K562 (cell line): Measurements from ENCODE around the gene BAD. TPM values are rescaled to one million over a fixed set of nuclear protein-coding genes. Genes with fewer than 3 reads are reported as not detected.

Source experiments
- CEBPB ChIP-seq: fragments of 450-650 bp; IDR thresholded peaks from 2 replicates; pipeline ENCODE4 v1.6.1; 2016; ENCODE audit warnings: missing genetic modification characterization, missing compliant biosample characterization
- CHAMP1 ChIP-seq: fragments of 450-650 bp; IDR thresholded peaks from 2 replicates; pipeline ENCODE4 v1.6.1; 2016; ENCODE audit warnings: mild to moderate bottlenecking
- CREBBP ChIP-seq: IDR thresholded peaks from one replicate; pipeline ENCODE4 v1.6.1; 2012; ENCODE audit warnings: low read depth, mild to moderate bottlenecking, control low read depth, inconsistent platforms, low read length
- FOXA3 ChIP-seq, 2 experiments: fragments of 450-650 bp in 1 of 2; sonication (generic) in 1 of 2; formaldehyde crosslinking; IDR thresholded peaks in 1 of 2; conservative IDR thresholded peaks in 1 of 2; 2 replicates each; pipeline versions ENCODE4 v1.4.0 to v1.8.0; 2020 to 2022; ENCODE audit warnings: mild to moderate bottlenecking in 2 of 2, missing genetic modification reagents in 1 of 2
- FOXJ2 ChIP-seq: fragments of 200-800 bp; sonication (Bioruptor generic); IDR thresholded peaks from 2 replicates; pipeline ENCODE4 v1.6.1; 2016; ENCODE audit warnings: missing genetic modification characterization, missing compliant biosample characterization
- HDAC3 ChIP-seq: fragments of 450-650 bp; IDR thresholded peaks from 2 replicates; pipeline ENCODE4 v1.6.1; 2018; ENCODE audit warnings: borderline replicate concordance, mild to moderate bottlenecking, moderate library complexity; ENCODE audit not compliant: partially characterized antibody
- HMG20A ChIP-seq: fragments of 450-650 bp; formaldehyde crosslinking; conservative IDR thresholded peaks from 2 replicates; pipeline ENCODE4 v1.4.0; 2020; ENCODE audit warnings: mild to moderate bottlenecking, mixed read lengths
- KDM5B ChIP-seq: fragments of 200-600 bp; sonication (generic); IDR thresholded peaks from 2 replicates; pipeline ENCODE4 v1.6.1; 2012; ENCODE audit warnings: low read depth, mild to moderate bottlenecking, moderate library complexity, low read length, control low read depth, inconsistent platforms; ENCODE audit not compliant: insufficient replicate concordance
- MEIS2 ChIP-seq: fragments of 450-650 bp; IDR thresholded peaks from 2 replicates; pipeline ENCODE4 v1.6.1; 2014; ENCODE audit warnings: mild to moderate bottlenecking; ENCODE audit not compliant: partially characterized antibody
- MYNN ChIP-seq, 2 experiments: sonication (generic); formaldehyde crosslinking in 1 of 2; IDR thresholded peaks; 2 replicates each; pipeline versions ENCODE4 v1.5.0 to v1.6.1; 2016 to 2020; ENCODE audit warnings: antibody characterized with exemption in 1 of 2, missing genetic modification reagents in 1 of 2
- NCOA4 ChIP-seq: fragments of 450-650 bp; IDR thresholded peaks from 2 replicates; pipeline ENCODE4 v1.6.1; 2018; ENCODE audit warnings: mild to moderate bottlenecking; ENCODE audit not compliant: partially characterized antibody
- NFE2L1 ChIP-seq: fragments of 450-650 bp; IDR thresholded peaks from 2 replicates; pipeline ENCODE4 v1.6.1; 2016; ENCODE audit warnings: missing genetic modification characterization, low read depth, mild to moderate bottlenecking, missing compliant biosample characterization, moderate library complexity, borderline replicate concordance
- NR3C1 ChIP-seq: sonication (generic); formaldehyde crosslinking; IDR thresholded peaks from 2 replicates; pipeline ENCODE4 v1.8.1; 2022; ENCODE audit warnings: missing genetic modification reagents
- PHF21A ChIP-seq: fragments of 450-650 bp; IDR thresholded peaks from 2 replicates; pipeline ENCODE4 v1.6.1; 2017; ENCODE audit warnings: low read depth, borderline replicate concordance
- POLR3A ChIP-seq: IDR thresholded peaks from 2 replicates; pipeline ENCODE4 v1.6.1; 2011; ENCODE audit warnings: borderline replicate concordance, mild to moderate bottlenecking, moderate library complexity; ENCODE audit not compliant: insufficient read length, insufficient read depth; ENCODE audit errors: extremely low read depth
- RB1 ChIP-seq: fragments of 450-650 bp; IDR thresholded peaks from 2 replicates; pipeline ENCODE4 v1.6.1; 2017; ENCODE audit warnings: low read depth, mild to moderate bottlenecking
- RBM14 ChIP-seq: fragments of 200-400 bp; formaldehyde crosslinking; IDR thresholded peaks from 2 replicates; pipeline ENCODE4 v1.6.1; 2018; ENCODE audit warnings: low read depth, mild to moderate bottlenecking, low read length, moderate library complexity, borderline replicate concordance; ENCODE audit not compliant: insufficient read depth
- RBM15 ChIP-seq: fragments of 200-400 bp; formaldehyde crosslinking; IDR thresholded peaks from 2 replicates; pipeline ENCODE4 v1.6.1; 2018; ENCODE audit warnings: mild to moderate bottlenecking, low read length, moderate library complexity; ENCODE audit not compliant: insufficient read depth
- RBM34 ChIP-seq: fragments of 200-400 bp; formaldehyde crosslinking; IDR thresholded peaks from 2 replicates; pipeline ENCODE4 v1.6.1; 2018; ENCODE audit warnings: low read length, borderline replicate concordance; ENCODE audit not compliant: insufficient read depth
- RFX7 ChIP-seq: fragments of 250-450 bp; sonication (Bioruptor Pico); IDR thresholded peaks from 2 replicates; pipeline ENCODE4 v1.5.1; 2021; ENCODE audit warnings: mild to moderate bottlenecking
- SNIP1 ChIP-seq: fragments of 450-650 bp; IDR thresholded peaks from 2 replicates; pipeline ENCODE4 v1.7.1; 2017; ENCODE audit warnings: low read depth, mild to moderate bottlenecking
- ZNF140 ChIP-seq: fragments of 250-450 bp; sonication (Bioruptor Pico); IDR thresholded peaks from 2 replicates; pipeline ENCODE4 v1.8.0; 2021; ENCODE audit warnings: moderate library complexity, mild to moderate bottlenecking, inconsistent platforms
- ZNF23 ChIP-seq: fragments of 250-450 bp; sonication (Bioruptor Pico); IDR thresholded peaks from 2 replicates; pipeline ENCODE4 v1.4.0; 2020; ENCODE audit warnings: mild to moderate bottlenecking
- ZNF778 ChIP-seq: fragments of 450-650 bp; formaldehyde crosslinking; IDR thresholded peaks from 2 replicates; pipeline ENCODE4 v1.4.0; 2020; ENCODE audit warnings: mild to moderate bottlenecking, moderate library complexity
- polyA plus RNA-seq, 8 experiments: library from polyadenylated mRNA; depleted of rRNA in 4 of 8; stranded (reverse) in 5 of 8; unstranded in 3 of 8; fragments of >200 nt; fragmentation: Nextera tagmentation in 2 of 8; fragmentation: Illumina TruSeq in 1 of 8; extraction: Ambion mirVana in 2 of 8; extraction: Trizol in 1 of 8; gene quantifications; 2 replicates each; pipeline versions ENCODE4 v1.2.1 to v1.2.3, GENCODE V29; 2011 to 2014; ENCODE audit warnings: inconsistent platforms in 1 of 8, missing spikeins in 1 of 8
- total RNA-seq, 7 experiments: library from RNA; depleted of rRNA in 6 of 7; stranded (reverse); fragments of >200 nt in 6 of 7; fragmentation: Illumina TruSeq in 2 of 7; extraction: Trizol in 2 of 7; gene quantifications; 2 replicates each; pipeline versions ENCODE4 v1.2.1 to v1.2.3, GENCODE V29; 2011 to 2021; ENCODE audit warnings: low replicate concordance in 1 of 7
- TF ChIP-seq, protein P1 (sequence below), 2 experiments: fragments of 450-650 bp; conservative IDR thresholded peaks; 2 replicates each; pipeline ENCODE4 v1.6.1; 2017; ENCODE audit warnings: mild to moderate bottlenecking in 2 of 2, moderate library complexity in 2 of 2

BAD gene
- total and polyA plus RNA-seq, 9 of the 15 experiments (the other 6 are each of a cell fraction or from before 2014, with no cell fraction given): 0.61 to 45.6 (median 11.8) TPM

GRCh38 chr11:64240435-64241240 is 43.8 kb downstream of the BAD start, which contains the start of gene FKBP2 (continued):
- TF ChIP-seq, protein P1, sequence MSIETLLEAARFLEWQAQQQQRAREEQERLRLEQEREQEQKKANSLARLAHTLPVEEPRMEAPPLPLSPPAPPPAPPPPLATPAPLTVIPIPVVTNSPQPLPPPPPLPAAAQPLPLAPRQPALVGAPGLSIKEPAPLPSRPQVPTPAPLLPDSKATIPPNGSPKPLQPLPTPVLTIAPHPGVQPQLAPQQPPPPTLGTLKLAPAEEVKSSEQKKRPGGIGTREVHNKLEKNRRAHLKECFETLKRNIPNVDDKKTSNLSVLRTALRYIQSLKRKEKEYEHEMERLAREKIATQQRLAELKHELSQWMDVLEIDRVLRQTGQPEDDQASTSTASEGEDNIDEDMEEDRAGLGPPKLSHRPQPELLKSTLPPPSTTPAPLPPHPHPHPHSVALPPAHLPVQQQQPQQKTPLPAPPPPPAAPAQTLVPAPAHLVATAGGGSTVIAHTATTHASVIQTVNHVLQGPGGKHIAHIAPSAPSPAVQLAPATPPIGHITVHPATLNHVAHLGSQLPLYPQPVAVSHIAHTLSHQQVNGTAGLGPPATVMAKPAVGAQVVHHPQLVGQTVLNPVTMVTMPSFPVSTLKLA (conservative IDR thresholded peaks at IDR 0.05): peak; percentile 91 to 93
- TF ChIP-seq RBM34: no peak
- TF ChIP-seq ZNF140 (CRISPR knock-in tag): no peak
- peak; percentile 77 for TF ChIP-seq MEIS2
- peak; percentile 44 for TF ChIP-seq RB1
- TF ChIP-seq CHAMP1: no peak
- TF ChIP-seq CEBPB (tag): no peak
- no peak for TF ChIP-seq NFE2L1 (tag)
- peak; percentile 92 for TF ChIP-seq KDM5B
- no peak for TF ChIP-seq CREBBP
- TF ChIP-seq NR3C1 (CRISPR knock-in tag): no peak
- TF ChIP-seq NCOA4: no peak
- TF ChIP-seq RFX7 (CRISPR knock-in tag): no peak
- no peak for TF ChIP-seq HMG20A (CRISPR knock-in tag)
- TF ChIP-seq FOXA3 (CRISPR knock-in tag; conservative IDR thresholded peaks at IDR 0.05 in 1 of 2, IDR thresholded peaks at IDR 0.05 in 1 of 2): peak in 1 of 2 experiments; percentile 57; a peak in 1 of 4 replicates
- TF ChIP-seq PHF21A: 0 out of 2 replicates have a peak, but pooled peaks have one; percentile 42
- TF ChIP-seq RBM14: 0 out of 2 replicates have a peak, but pooled peaks have one; percentile 46
- TF ChIP-seq FOXJ2 (tag): no peak
- no peak for TF ChIP-seq SNIP1
- no peak for TF ChIP-seq MYNN (IDR thresholded peaks at IDR 0.05)
- no peak for TF ChIP-seq MYNN (CRISPR knock-in tag; IDR thresholded peaks at IDR 0.05)
- TF ChIP-seq RBM15: no peak
- no peak for TF ChIP-seq HDAC3
- no peak for TF ChIP-seq ZNF778 (CRISPR knock-in tag)
- TF ChIP-seq ZNF23: peak; percentile 70; the same call in 1 of the 2 replicates
- no peak for TF ChIP-seq POLR3A
